NCI-H146 (cell line): ENCODE results near the gene RNPEP.
"Not testable (repeated sequence)": the region's sequence is repeated elsewhere in the genome, so short reads cannot be mapped to it uniquely, and the experiment has no call there.

Experiments used
- DNase-seq: peaks from one replicate; lab custom pipeline; 2025; lab: John Stamatoyannopoulos, UW

Gene RNPEP

GRCh38 chr1:201962382-201962781 lies 20.1 kb upstream of the RNPEP start:
- not testable (repeated sequence) for DNase-seq

- DNase-seq, result no peak
Measured at GRCh38 chr1:201964261-201964660, 18.2 kb upstream of the RNPEP start.

DNA sequence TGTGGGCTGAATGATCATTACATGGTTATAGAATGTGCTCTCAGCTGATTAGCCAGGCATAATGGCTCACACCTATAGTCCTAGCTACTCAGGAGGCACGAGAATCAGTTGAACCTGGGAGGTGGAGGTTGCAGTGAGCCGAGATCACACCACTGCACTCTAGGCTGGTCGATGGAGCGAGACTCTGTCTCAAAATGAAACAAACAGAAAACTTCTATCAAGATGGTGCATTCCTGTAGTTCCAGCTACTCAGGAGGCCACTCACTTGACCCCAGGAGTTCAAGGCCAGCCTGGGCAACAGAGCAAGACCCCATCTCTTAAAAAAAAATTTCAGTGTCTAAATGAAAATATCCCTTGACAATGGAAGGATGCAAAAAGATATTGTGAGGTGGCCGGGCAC lies 16.3 kb upstream of the RNPEP start:
- no peak for DNase-seq

- no peak for DNase-seq
Measured at GRCh38 chr1:201968202-201968925, 14.1 kb upstream of the RNPEP start.

DNA sequence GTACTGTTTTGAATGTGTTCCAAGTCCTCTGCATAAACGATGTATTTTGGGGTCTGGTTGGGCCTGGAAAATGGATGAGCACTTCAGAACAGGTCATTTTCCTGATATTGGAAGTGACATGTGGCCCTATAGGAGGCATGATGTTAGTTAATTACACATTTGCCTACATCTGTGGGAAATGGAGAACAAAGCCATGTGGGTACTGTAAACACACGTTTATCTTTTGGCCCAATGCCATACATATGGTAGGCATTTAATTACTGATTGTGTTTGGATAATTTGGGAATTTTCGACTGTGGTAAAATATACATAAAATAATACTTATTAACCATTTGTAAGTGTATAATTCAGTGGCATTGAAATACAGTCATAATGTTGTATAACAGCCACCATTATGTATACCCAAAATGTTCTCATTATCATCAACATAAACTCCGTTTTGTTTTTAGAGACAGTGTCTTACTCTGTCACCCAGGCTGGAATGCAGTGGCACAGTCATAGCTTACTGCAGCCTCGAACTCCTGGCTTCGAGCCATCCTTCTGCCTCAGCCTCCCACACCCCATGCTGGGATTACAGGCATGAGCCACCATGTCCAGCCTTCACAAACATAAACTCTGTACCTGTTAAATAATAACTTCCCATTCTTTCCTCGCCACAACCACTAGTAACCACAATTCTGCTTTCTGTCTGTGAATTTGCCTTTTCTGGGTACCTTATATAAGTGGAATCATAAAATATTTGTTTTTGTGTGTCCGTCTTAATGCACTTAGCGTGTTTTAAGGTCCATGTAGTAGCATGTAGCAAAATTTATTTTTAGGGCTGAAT lies 11.9 kb upstream of the RNPEP start:
- DNase-seq, result peak; percentile 46

DNA sequence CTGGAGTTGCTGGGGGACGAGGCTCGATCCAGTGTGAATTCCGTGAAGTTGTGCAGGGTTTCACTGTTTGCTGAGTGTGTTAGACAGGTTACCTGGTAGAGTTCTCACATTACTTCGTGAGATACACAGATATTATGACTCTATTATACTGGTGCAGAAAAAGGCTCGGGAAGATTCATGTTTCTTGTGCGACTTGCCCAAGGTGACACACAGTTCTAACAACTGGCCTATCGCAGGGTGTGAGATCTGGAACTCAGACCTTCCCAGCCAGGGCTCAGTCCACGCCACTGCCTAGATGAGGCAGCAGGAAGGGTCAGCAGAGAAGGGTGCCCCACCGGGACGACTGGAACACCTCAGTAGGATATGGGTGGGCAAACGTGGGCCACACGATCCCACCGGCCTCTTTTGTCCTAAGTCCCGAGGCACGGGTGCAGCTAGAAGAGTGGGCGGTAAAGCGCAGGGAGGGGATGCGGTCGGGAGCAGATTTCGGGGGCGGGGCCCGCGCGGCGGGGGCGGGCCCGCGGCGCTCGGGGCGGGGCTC lies 296 bp upstream of the RNPEP start:
- DNase-seq, result peak; percentile 27

DNA sequence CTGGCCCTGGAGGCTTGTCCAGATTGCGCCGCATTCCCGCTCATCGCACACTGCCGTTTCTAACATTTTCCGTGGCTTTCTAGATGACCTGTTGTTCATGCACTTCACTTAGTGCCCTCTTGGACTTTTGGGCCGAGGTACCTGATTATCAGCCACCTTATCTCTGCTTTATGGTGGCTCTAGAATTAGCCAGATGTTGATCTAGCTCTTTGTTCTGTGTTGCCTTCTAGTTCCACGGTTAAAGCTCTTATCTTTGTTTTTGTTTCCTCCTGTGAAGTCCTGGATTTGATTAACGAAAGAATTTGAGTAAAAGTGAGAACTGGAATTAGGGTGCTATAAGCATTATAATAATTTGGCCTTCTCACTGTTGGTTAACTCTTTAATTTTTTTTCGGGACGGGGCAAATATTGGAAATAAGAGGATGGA lies 945 bp downstream of the RNPEP start:
- DNase-seq, result no peak

- no peak for DNase-seq
Measured at GRCh38 chr1:201984446-201984845, 2.0 kb downstream of the RNPEP start.

DNA sequence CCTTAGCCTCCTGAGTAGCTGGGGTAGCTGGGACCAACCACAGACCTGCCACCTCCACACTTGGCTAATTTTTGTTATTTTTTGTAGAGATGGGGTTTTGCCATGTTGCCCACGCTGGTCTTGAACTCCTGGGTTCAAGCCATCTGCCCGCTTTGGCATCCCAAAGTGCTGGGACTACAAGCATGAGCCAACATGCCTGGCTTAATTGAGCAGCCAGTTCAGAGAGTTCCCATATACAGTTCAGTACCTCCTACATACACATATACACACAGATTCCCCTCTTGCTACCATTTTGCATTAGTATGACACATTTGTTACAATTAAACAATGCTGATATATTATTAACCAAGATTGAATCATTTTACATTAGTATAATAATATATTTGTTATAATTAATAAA lies 2.9 kb downstream of the RNPEP start:
- no peak for DNase-seq

DNA sequence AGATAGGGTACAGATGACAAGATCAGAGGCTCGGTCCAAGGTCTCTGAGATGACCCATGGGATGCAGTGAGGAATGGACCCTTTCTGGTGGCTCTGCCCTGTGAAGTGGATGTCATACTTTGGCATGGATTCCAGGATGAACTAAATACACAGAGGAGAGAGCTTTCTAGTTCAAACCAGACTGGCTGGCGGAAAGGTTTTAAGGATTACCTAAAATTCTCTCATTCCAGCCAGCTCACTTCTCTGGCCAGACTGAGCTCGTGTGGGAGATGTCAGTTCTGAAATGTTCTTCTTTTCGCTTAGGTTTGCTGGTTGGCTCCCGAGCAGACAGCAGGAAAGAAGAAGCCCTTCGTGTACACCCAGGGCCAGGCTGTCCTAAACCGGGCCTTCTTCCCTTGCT lies 6.2 kb downstream of the RNPEP start:
- DNase-seq, result no peak

DNA sequence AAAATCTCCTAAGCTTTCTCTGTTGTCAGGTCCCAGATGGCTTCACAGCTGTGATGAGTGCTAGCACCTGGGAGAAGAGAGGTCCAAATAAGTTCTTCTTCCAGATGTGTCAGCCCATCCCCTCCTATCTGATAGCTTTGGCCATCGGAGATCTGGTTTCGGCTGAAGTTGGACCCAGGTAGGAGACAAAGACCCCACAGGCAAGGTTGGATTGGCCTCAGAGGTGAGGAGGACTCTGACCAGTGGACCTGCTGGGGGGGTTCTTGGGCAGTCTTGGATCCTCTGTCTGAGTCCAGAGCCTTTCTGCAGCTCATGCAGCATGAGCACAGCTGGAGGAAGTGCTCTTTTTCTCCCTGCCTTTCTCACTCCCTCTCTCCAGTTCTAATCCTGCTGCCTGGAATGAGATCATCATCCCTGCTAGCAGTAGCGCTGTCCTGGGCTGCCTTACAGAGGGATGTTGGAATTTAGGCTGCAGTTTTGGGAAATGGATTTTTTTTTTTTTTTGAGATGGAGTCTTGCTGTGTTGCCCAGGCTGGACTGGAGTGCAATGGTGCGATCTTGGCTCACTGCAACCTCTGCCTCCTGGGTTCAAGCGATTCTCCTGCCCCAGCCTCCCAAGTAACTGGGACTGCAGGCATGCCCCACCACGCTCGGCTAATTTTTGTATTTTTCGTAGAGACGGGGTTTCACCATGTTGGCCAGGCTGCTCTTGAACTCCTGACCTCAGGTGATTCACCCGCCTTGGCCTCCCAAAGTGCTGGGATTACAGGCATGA lies 7.1 kb downstream of the RNPEP start:
- no peak for DNase-seq

DNA sequence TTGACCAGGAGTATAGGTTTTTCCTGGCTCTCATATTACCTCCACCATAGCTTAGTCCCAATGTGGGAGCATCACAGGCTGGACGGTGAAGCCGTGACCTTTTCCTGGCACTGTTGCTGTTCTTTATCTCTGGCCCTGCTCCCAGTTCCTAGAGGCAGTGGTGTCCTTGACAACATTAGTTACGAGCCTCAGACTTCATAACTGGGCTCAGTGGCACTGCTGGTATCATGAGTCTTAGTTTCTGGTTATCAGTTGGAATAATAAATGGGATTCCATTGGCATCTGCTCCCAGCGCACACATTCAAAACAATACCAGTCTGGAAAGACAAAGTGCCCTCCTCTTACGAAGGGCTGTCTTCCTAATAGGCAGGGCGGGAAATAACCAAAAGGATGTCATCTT lies 8.0 kb downstream of the RNPEP start:
- no peak for DNase-seq

GRCh38 chr1:201999625-202000238 lies 17.3 kb downstream of the RNPEP start:
- DNase-seq, result peak; percentile 76

DNA sequence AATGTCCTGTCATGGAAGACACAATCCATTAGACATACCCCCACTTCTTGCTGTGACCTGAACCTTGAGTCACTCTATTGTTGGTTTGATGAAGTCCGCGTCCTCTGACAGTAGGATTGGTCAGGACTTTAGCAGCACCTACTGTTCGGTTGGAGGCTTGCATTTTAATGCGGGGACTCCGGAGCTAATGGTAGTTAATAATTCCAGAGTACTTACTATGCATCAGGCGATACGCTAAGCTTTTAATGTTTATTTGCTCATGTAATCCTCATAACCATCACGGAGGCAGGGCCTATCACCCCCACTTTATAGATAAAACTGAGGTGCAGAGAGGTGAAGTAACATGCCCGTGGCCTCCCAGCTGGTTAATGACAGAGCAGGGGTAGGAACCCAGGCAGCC lies 20.1 kb downstream of the RNPEP start:
- no peak for DNase-seq

DNA sequence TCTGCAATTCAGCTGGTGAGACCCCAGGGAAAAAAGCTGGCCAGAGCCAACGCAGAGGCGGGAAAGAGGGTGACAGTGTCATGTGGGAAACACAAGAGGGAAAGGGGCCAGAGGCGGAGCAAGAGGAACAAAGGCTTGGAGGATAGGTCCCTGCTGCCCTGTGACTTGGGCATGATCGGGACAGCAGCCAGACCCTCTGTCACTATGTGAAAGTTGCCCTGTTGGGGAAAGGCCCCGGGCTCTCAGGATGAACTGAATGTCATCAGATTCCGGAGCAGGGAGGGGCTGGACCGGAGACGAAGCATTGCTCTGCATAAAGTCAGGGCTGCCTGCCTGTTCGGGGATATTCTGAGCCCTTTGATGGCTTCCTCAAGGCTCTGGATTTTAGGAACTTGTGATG lies 22.3 kb downstream of the RNPEP start:
- no peak for DNase-seq

DNA sequence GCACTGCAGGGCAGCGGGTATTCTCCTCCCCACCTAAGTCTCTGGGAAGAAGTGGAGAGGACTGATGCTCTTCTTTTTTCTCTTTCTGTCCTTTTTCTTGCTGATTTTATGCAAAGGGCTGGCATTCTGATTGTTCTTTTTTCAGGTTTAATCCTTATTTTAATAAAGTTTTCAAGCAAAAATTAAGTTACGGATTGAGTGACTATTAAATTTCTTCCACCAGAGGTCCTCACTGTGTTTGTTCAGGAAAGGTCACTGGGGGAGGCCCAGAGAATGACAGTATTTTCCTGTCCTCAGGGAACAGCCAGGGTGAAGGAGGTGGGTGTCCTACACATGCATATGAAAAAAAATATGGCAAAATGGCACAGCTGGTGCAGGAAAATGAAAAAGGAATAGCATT lies 23.5 kb downstream of the RNPEP start:
- DNase-seq, result no peak

DNA sequence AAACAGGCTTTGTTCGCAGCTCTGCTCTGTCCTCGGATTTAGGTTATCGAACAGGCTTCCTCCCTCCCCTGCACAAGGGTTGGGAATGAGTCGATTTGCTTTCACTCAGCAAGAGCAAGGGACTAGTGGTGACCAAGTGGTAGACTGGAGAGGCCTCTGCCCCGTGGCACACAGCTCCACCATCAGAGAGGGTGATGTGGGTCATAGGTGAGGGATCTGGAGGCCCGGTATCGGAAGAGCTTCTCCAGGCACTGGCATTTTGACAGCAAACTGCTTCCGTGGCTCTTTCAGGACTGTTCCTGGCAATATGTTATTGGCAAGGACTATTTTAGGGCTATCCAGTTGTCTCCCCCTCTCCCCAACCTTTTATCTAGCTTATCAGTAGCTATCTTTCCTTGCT lies 24.9 kb downstream of the RNPEP start:
- DNase-seq, result no peak

DNA sequence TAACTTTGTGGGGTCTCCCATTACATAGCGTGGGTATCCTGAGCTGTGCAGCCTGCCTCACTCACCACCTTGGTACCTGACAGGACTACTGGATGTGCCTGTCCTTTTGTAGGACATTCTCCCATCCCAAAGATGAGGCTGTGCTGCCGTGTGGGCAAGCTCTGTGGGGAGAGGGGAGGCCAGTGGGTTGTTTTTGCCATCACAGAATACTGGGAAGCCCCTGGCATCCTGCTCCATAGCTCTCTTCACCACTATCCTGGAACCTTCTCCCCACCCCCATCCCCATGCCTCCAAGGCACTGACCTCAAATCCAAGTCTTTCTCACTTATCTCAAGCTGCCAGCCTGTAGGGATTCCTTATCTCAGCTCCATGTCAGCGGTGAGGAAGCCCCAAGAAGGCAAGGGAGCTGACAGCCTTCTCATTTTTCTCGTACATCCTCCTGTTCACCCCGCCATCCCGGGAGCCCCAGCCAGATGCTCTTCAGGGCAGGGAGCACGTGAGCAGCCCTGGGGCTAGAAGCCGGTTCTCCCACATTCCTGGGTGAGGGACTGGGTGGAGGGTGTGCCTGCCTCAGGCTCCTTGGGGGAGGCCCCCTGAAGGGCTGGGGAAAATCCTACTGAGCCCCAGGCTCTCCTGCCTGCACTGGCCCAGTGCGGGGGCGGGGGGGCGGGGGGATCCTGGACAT lies 25.5 kb downstream of the RNPEP start:
- no peak for DNase-seq

DNA sequence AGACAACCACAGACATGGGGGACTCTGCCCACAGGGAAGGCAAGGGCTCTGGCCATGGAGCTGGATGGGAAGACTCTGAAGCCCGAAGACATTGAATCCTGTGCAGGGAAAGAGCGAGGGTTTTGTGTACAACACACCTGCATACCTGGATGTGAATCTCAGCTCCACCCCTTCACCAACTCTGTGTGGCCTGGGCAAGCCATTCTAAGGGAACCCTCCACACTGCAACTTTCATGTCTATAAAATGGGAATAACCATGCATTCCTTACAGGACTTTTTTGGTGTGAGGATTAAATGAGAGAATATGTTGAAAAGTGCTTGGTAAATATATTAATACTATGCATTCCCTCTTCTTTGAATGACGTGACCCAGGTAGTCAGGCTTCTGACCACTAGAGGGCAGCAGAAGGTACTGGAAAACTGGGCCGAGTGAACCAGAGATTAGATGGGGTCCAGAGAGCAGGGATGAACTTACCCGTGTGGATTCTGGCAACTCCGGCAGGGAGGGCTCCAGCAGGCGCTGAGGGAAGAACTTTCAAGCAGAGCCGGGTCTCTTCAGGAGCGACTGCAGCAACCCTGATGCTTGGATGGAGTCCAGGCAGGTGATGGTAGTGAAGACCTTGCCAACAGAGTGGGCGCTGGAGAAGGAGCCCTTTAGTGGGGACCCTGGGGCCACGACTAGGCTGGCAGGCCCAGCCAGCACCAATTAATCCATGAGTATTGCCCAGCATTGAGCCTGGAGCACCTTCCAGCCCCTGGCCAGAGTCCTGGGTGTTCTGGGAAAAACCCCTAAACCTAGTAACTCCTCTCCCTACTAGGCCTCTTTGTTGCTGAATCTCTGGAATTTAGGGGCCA lies 27.1 kb downstream of the RNPEP start:
- DNase-seq, result peak; percentile 82
